Transverse colon (tissue), 4 donors: Measurements from ENCODE around the gene MYO15B. TPM values are rescaled to one million over a fixed set of nuclear protein-coding genes. Genes with fewer than 3 reads are reported as not detected.

Source experiments
- DNase-seq: peaks from one replicate; pipeline ENCODE4 v3.0.0-alpha.2; 2019
- H3K27ac ChIP-seq, 4 donors: fragments of 200-600 bp; sonication (generic); 2 replicates each; pipeline ENCODE4 v1.5.1; 2016 to 2018; ENCODE audit warnings: inconsistent platforms in 4 of 4
- H3K27me3 ChIP-seq: fragments of 200-600 bp; sonication (generic); 2 replicates; pipeline ENCODE4 v1.5.1; 2017; ENCODE audit warnings: inconsistent platforms
- H3K36me3 ChIP-seq, 4 donors: fragments of 200-600 bp; sonication (generic); 2 replicates each; pipeline ENCODE4 v1.5.1; 2017 to 2019; ENCODE audit warnings: inconsistent platforms in 4 of 4
- H3K4me1 ChIP-seq, 4 donors: fragments of 200-600 bp; sonication (generic); 2 replicates each; pipeline ENCODE4 v1.5.1; 2017 to 2020; ENCODE audit warnings: inconsistent platforms in 4 of 4
- H3K4me3 ChIP-seq, 4 donors: fragments of 200-600 bp; sonication (generic); 1 replicate in 1 of 4; 2 replicates in 3 of 4; pipeline versions ENCODE4 v1.5.1 to v1.6.1; 2017 to 2019; ENCODE audit warnings: inconsistent platforms in 4 of 4
- H3K9me3 ChIP-seq, 2 donors: fragments of 200-600 bp; sonication (generic); 2 replicates each; pipeline ENCODE4 v1.5.1; 2017 to 2019; ENCODE audit warnings: inconsistent platforms in 2 of 2
- EP300 ChIP-seq: sonication (generic); formaldehyde crosslinking; IDR thresholded peaks from one replicate; pipeline ENCODE4 v1.6.1; 2017; ENCODE audit warnings: antibody characterized with exemption, low read depth
- POLR2A ChIP-seq: fragments of 450-650 bp; IDR thresholded peaks from one replicate; pipeline ENCODE4 v1.6.1; 2016; ENCODE audit warnings: antibody characterized with exemption, mild to moderate bottlenecking, moderate library complexity
- POLR2AphosphoS5 ChIP-seq, 3 donors: sonication (generic); formaldehyde crosslinking; IDR thresholded peaks; one replicate each; pipeline ENCODE4 v1.6.1; 2016; ENCODE audit warnings: antibody characterized with exemption in 3 of 3
- WGBS, 2 donors: methylation state at CpG; one replicate each; pipeline ENCODE4 v1.1.5; 2018; ENCODE audit warnings: low coverage in 1 of 2; 5-methylcytosine and 5-hydroxymethylcytosine counted together
- in situ Hi-C, 4 donors: fragments of 200-750 bp; cut with MboI; loops; one replicate each; pipeline versions ENCODE4 v1.15.0 to v1.15.1; 2017; ENCODE audit warnings: low sequenced_read_pairs in 3 of 4, low pct_ligation_motif_present in 1 of 4, low pct_unique_long_range_greater_than_20kb in 1 of 4
- intact Hi-C: fragments of 100-400 bp; cut with DNase I; formaldehyde crosslinking; loops from one replicate; pipeline ENCODE4 v1.15.1; 2023; ENCODE audit warnings: low total_unique reads
- total RNA-seq, 4 donors: library from RNA; depleted of rRNA; stranded (reverse); fragments of >200 nt; gene quantifications; one replicate each; pipeline ENCODE4 v1.1.0, GENCODE V29; 2016
- TF ChIP-seq, protein P1 (sequence below), 5 experiments: fragments of 200-600 bp in 3 of 5; fragments of 450-650 bp in 2 of 5; sonication (generic) in 3 of 5; IDR thresholded peaks; 1 replicate in 2 of 5; 2 replicates in 3 of 5; pipeline ENCODE4 v1.5.1; 2016 to 2017; ENCODE audit warnings: antibody characterized with exemption in 5 of 5, inconsistent platforms in 3 of 5, mild to moderate bottlenecking in 2 of 5, moderate library complexity in 1 of 5

The MYO15B gene
- total RNA-seq, 4 donors from 2014 or later: 59.3 to 1,778 (median 829) TPM

DNA sequence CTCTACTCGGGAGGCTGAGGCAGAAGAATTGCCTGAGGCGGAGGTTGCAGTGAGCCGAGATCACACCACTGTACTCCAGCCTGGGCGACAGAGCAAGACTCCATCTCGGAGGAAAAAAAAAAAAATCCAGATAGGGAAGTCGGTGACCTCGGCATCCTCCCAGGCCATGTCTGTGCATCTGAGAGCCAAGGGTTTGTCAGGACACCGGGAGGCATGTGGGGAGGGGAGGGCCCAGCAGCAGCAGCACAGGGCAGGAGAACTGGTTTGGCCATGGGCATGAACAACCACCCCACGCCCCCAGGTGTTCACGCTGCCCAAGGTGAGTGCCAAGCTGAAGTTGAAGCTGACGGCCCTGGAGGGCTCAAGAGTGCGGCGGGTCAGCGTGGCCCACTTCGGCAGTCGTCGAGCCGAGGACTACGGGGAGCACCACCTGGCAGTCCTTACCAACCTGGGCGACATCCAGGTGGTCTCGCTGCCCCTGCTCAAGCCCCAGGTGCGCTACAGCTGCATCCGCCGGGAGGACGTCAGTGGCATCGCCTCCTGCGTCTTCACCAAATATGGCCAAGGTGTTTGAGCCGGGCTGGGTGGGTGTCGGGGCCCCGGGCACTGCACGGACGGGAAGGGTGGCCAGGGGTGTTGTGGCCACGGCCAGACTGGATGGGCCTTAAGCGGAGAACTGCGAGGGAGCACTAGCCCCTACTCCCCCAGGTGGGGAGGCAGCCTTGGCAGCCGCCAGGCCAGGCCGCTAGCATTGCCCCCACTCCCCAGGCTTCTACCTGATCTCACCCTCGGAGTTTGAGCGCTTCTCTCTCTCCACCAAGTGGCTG is 14.7 kb upstream of the MYO15B start:
- Histone ChIP-seq H3K27ac (peak overlapping the region in 2 of 4 donors; percentile 85 to 89), H3K36me3 (peaks cover 0 to 19% (median 0%) of the 10 kb centered on the region in 4 donors), H3K9me3 (no peaks in the 10 kb centered on the region), H3K4me3 (no peak overlapping the region), H3K4me1 (peaks cover 0 to 22% (median 8%) of the 10 kb centered on the region in 4 donors), H3K27me3 (no peaks in the 10 kb centered on the region)
- no peak for DNase-seq
- TF ChIP-seq POLR2A (no peak), EP300 (no peak), POLR2AphosphoS5 (IDR thresholded peaks at IDR 0.05) (no peak)
- TF ChIP-seq, protein P1, sequence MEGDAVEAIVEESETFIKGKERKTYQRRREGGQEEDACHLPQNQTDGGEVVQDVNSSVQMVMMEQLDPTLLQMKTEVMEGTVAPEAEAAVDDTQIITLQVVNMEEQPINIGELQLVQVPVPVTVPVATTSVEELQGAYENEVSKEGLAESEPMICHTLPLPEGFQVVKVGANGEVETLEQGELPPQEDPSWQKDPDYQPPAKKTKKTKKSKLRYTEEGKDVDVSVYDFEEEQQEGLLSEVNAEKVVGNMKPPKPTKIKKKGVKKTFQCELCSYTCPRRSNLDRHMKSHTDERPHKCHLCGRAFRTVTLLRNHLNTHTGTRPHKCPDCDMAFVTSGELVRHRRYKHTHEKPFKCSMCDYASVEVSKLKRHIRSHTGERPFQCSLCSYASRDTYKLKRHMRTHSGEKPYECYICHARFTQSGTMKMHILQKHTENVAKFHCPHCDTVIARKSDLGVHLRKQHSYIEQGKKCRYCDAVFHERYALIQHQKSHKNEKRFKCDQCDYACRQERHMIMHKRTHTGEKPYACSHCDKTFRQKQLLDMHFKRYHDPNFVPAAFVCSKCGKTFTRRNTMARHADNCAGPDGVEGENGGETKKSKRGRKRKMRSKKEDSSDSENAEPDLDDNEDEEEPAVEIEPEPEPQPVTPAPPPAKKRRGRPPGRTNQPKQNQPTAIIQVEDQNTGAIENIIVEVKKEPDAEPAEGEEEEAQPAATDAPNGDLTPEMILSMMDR (IDR thresholded peaks at IDR 0.05): no peak
- in situ Hi-C loops (no loop called here), intact Hi-C loops (no loop called here)
- WGBS, 2 donors: 82 to 89% methylated on average over 7 to 39 of the region's 39 CpGs

DNA sequence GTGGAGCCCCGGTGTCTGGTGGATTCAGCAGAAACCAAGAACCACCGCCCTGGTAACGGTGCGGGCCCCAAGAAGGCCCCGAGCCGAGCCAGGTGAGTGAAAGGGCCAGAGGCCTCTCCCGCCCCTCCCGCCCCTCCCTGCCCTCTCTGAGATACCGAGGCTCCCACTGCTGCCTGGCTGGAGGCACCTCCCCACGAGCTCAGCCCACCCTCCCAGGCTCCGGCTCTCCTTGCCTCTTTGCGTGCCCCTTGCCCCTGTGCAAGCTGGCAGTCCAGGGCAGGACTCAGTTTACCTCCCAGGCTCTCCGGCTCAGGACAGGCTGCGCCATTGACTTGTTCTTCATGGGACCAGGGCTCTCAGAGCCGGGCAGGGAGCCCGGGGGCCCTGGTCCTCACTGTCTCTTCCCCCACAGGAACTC is 14.1 kb upstream of the MYO15B start:
- WGBS, 2 donors: 82% methylated on average over 12 of the region's 16 CpGs; no CpG with 5 or more reads in 1 of the 2 donors
- no peaks in the 10 kb centered on the region for H3K27me3 ChIP-seq
- H3K9me3 ChIP-seq: no peaks in the 10 kb centered on the region
- peak overlapping the region in 3 of 4 donors; percentile 13 to 89 (median 85) for H3K27ac ChIP-seq
- intact Hi-C loops (no loop called here), in situ Hi-C loops (no loop called here)
- no peak overlapping the region for H3K4me3 ChIP-seq
- H3K36me3 ChIP-seq: peaks cover 0 to 19% (median 0%) of the 10 kb centered on the region in 4 donors
- DNase-seq: no peak
- TF ChIP-seq, protein P1 (IDR thresholded peaks at IDR 0.05): no peak
- no peak for TF ChIP-seq POLR2A
- TF ChIP-seq POLR2AphosphoS5 (IDR thresholded peaks at IDR 0.05): no peak
- TF ChIP-seq EP300: no peak
- H3K4me1 ChIP-seq: peaks cover 0 to 28% (median 11%) of the 10 kb centered on the region in 4 donors

DNA sequence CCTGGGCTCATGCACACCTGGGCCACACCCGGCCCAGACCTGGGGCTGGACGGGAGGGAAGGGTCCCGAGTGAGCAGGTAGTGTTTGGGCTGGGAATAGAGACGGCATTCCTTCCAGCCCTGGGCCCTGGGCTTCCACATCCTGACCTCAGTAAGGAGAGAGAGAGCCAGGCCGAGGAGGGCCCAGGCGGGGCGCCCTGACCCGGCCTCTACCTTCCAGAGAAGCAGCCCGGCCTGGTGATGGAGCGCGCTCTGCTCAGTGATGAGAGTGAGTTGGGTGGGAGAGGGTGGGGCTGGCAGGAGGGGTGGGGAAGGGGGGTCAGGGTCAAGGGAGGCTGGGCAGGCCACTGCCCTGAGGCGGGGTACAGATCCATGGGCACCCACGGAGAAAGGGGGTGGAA is 13.6 kb upstream of the MYO15B start:
- 87% methylated on average over 10 of the region's 13 CpGs; no CpG with 5 or more reads in 1 of the 2 donors for WGBS, 2 donors
- no peak for DNase-seq
- peaks cover under 1 to 28% (median 12%) of the 10 kb centered on the region in 4 donors for H3K4me1 ChIP-seq
- H3K4me3 ChIP-seq: no peak overlapping the region
- H3K27ac ChIP-seq: peak overlapping the region; percentile 13 to 89 (median 87)
- H3K27me3 ChIP-seq: no peaks in the 10 kb centered on the region
- peaks cover 0 to 19% (median 0%) of the 10 kb centered on the region in 4 donors for H3K36me3 ChIP-seq
- TF ChIP-seq, protein P1 (IDR thresholded peaks at IDR 0.05): no peak
- TF ChIP-seq POLR2A (no peak), POLR2AphosphoS5 (IDR thresholded peaks at IDR 0.05) (no peak), EP300 (no peak)
- no peaks in the 10 kb centered on the region for H3K9me3 ChIP-seq
- intact Hi-C loops: no loop called here
- in situ Hi-C loops: no loop called here

DNA sequence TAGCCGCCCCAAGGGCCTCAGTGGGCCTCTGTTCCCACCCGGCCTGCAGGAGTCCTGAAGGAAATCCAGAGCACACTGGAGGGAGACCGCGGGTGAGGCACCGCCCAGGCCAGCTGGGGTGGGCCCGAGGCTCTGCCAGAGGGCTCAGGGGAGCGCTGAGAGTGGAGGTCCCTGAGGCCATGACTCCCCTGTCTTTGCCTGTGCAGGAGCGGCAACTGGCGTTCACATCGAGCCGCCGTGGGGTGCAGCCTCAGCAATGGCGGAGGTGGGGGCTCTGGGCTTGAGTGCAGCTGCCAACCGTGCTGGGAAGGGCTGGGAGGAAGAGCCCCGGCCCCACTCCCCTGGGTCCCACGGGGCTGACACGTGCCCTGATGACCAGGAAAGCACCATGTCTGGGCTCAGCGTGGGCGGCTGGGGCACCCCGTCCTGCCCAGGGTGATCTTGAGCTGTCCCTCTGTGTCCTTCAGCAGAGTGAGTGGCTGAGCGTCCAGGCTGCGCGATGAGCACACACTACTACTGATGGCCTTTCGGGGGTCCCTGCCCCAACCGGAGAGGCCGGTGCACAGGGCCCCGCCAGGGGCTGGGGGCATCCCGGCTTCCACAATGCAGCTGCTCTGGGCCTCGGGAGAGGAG is 13.1 kb upstream of the MYO15B start:
- H3K27ac ChIP-seq: peak overlapping the region; percentile 85 to 89 (median 88)
- DNase-seq: no peak
- intact Hi-C loops (no loop called here), in situ Hi-C loops (no loop called here)
- WGBS, 2 donors: 60 to 84% methylated on average over 1 to 22 of the region's 29 CpGs
- no peak overlapping the region for H3K4me3 ChIP-seq
- peaks cover 0 to 19% (median 0%) of the 10 kb centered on the region in 4 donors for H3K36me3 ChIP-seq
- H3K9me3 ChIP-seq: no peaks in the 10 kb centered on the region
- no peaks in the 10 kb centered on the region for H3K27me3 ChIP-seq
- TF ChIP-seq POLR2AphosphoS5 (IDR thresholded peaks at IDR 0.05): no peak
- no peak for TF ChIP-seq POLR2A
- no peak for TF ChIP-seq EP300
- TF ChIP-seq, protein P1 (IDR thresholded peaks at IDR 0.05): no peak
- peaks cover 4 to 33% (median 16%) of the 10 kb centered on the region in 4 donors for H3K4me1 ChIP-seq
